GM19438 (cell line): ENCODE results near the gene MRPL14.

Experiments
- ATAC-seq: cut with Tn5 transposase; IDR thresholded peaks from one replicate; pipeline ENCODE4 v1.9.1; 2021; ENCODE audit warnings: low read depth; ENCODE audit not compliant: unreplicated experiment

MRPL14 gene

DNA sequence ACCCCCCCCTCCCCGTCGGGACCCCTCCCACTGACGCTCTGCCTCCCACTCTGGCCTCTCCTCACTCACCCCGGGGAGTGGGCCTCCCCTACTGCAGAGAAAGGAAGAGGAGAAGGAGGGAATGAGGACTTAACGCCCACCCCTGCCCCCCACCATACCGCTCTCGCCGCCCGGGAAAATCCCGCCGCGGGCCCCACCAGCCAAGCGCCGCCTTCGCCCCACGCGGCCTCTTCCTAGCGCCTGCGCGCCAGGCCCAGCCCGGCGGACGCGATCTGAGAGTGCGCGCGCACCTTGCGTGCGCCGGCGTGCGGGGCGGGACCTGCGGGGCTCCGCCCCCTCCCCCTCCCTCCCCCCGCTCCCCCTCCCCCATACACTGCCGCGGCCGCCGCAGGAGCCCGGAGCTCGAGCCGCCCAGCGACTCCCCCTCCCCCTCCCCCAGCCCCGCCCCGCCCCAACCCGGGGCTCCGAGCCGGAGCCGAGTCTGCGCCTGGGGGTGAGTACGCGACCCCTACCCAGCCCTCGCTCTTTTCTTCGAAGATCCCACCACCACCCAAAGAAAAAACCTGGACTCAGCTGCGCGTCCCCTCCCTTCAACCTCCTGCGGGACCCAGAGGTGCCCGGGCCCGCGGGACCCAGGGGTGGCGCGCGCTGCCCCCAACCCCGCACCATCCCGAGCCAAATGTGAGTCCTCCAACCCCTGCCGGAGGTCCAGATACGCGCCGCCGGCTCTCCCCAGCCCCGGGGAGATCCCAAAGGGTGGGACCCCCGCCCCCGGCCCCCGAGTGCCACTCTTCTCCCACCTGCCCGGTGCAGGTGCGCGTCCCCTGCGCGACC lies at the start of gene MRPL14, which contains the start of gene TMEM63B:
Gene MRPL14, minus strand, starts transcription at position 267 of the 834 bp plus-strand sequence. CDS start 10,841 bp downstream, outside the sequence.
Gene TMEM63B, plus strand, starts transcription at position 369 of the 834 bp plus-strand sequence. CDS start 7,031 bp downstream, outside the sequence.
- peak; percentile 69 for ATAC-seq

DNA sequence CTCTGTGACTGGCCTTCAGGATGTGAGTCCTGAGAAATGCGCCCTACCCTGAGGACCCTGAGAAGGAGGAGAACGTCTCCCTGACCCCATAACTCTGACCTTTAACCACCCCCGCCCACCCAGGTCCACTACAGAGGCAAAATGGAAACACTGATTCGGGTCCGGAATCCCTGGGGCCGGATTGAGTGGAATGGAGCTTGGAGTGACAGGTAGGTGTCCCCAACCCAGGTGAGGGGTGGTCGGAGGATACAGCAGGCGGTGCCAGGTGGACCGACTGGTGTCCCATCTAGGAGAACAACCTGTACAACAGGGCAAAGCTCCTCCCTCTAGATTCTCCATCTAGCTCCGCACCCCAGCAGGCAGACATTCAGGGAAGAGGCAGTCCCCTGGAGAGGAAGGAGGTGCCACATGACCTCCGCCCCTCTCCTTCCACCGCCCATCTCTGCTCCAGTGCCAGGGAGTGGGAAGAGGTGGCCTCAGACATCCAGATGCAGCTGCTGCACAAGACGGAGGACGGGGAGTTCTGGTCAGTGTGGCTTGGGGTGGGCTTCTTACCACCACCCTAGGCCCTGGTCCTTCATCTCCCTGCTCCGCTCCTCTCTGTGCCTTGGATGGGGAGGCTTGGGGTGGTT lies 49.0 kb upstream of the MRPL14 start:
- no peak for ATAC-seq

DNA sequence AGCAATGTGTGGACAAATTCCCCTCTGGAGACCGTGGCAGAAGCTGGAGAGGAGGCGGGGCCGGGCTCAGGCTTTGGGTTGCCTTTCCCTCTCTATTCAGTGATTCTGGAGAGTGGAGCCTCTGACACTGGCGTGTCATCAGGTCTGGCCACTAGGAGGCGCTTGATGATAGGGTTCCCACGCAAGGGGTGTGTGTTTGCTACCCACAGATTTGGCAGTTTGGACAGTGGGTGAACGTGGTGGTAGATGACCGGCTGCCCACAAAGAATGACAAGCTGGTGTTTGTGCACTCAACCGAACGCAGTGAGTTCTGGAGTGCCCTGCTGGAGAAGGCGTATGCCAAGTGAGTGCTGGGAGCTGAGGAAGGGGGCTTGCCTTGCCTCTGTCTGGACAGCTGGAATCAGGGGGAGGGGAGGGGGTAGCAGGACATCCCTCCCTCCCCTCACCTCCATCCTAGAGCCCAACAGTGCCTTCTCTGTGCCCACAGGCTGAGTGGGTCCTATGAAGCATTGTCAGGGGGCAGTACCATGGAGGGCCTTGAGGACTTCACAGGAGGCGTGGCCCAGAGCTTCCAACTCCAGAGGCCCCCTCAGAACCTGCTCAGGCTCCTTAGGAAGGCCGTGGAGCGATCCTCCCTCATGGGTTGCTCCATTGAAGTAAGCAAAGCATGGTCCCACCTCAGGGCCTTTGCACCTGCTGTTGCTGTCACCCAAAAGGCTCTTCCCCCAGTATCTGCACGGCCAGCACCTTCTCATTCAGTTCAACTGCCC lies 45.7 kb upstream of the MRPL14 start:
- peak; percentile 51 for ATAC-seq

DNA sequence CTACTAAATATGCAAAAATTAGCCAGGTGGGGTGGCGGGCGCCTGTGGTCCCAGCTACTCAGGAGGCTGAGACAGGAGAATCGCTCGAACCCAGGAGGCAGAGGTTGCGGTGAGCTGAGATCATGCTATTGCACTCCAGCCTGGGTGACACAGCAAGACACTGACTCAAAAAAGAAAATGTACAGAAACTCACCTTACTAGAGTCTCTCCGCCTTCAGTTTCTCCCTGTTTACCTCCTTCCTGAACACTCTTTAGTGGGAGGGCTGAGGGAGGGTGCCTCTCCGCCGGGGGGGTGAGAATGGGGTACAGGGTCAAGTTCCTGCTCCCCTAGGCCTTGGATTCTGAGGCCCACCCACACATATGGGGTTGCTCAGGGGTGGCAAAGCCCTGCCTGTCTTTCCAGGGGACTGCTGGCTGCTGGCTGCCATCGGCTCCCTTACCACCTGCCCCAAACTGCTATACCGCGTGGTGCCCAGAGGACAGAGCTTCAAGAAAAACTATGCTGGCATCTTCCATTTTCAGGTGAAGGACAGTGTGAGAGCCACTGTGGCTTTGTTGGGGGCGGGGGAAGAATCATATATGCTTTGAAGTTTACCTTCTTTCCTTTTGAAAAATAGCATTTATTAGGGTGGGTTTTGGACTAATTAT lies 44.8 kb upstream of the MRPL14 start:
- ATAC-seq = no peak

GRCh38 chr6:44169886-44170570 lies 42.8 kb upstream of the MRPL14 start:
- ATAC-seq = no peak

GRCh38 chr6:44169154-44169553 lies 41.9 kb upstream of the MRPL14 start:
- ATAC-seq = no peak

DNA sequence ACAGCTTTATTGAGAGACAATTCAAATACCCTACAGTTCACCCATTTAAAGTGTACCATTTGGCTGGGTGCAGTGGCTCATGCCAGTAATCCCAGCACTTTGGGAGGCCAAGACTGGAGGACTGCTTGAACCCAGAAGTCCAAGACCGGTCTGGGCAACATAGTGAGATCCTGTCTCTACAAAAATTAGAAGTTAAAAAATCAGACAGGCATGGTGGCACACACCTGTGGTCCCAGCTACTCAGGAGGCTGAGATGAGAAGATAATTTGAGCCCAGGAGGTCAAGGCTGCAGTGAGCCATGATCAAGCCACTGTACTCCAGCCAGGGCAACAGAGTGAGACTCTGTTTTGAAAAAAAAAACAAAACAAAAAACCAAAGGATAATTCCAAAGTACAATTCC lies 40.3 kb upstream of the MRPL14 start:
- ATAC-seq = no peak

- ATAC-seq = no peak
Observed at GRCh38 chr6:44166591-44167184, 39.4 kb upstream of the MRPL14 start.

DNA sequence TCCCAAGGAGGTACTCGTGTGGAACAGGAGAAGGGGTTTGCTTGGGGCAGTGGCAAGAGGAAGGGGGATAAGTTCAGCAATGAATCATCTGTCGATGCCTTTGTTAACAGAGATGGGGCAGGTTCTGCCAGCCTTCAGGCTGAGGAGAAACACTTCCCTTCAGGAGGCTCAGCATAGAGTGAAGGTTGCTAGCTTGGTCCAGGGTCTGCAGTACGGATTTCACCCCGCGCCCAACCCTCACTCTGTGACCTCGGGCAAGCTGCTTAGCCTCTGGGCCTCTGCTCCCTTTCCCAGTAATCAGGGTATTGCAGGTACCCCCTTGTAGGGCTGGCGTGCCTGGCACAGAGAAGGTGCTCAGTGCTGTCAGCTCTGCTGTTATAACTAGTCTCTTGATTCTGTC lies 38.9 kb upstream of the MRPL14 start:
- no peak for ATAC-seq

DNA sequence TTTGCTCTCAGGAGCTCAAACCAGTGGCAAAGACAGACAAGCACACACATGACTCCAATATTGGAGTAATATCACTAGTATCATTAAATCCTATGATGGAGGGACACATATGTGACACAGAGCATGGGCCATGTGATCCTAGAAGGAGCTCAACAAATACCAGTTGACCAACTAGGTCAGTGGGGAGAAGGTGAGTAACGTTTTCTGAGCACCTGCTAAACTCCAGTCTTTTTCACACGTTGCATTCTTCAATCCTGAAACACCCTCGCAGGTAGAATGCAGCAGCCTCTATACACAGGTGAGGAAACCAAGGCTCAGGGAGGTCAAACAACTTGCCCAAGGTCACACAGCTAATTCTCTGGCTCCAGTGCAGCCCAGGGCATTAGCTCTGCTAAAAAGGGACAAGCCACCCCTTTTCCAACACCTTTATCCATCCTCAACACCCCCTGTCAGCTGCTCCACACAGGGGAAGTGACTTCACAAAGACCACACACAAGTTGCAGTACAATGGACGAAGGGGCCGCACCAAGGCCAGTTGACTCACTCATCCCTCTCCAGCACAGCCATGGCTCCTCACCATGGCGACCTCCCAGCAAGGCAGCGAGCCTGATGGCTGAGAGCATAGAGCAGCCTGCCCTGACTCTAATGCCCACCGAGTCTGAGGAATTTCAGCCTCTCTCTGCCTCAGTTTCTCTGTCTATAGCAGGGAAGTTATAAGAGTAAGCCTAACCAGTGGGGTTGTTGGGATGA lies 35.8 kb upstream of the MRPL14 start:
- ATAC-seq = no peak

DNA sequence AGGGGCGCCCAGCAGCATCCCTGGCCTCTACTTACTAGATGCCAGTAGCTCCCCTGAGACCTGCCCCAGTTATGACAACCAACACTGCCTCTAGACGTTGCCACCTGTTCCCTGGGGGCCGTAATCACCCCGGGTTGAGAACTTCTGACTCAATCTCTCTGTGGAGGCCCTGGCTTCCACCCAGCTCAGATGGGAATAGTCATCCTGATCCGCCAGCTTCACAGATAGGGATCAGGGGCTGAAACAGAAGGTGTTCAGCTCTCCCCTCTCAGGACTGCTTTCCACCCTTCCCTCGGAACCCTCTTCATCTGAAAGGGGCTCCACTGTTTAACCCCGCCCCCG lies 34.7 kb upstream of the MRPL14 start:
- no peak for ATAC-seq

GRCh38 chr6:44158770-44159228 lies 31.5 kb upstream of the MRPL14 start, which contains the start of gene CAPN11:
TSS of gene CAPN11 (plus strand) at chr6:44158820. CDS start at chr6:44158849, 29 bp downstream.
- ATAC-seq = no peak

DNA sequence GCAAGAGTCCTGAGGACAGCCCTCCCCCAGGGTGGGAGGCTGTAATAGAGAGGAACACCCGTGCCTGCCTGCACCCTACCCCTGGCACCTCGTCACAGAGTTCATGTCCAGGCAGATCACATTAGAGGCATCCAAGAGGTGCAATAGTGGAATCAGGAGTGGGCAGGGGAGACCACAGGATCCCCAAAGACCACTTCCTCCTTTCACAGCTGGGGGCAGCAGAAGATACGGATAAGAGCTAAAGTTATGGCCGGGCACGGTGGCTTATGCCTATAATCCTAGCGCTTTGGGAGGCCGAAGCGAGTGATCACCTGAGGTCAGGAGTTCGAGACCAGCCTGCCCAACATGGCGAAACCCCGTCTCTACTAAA lies 29.9 kb upstream of the MRPL14 start:
- no peak for ATAC-seq

DNA sequence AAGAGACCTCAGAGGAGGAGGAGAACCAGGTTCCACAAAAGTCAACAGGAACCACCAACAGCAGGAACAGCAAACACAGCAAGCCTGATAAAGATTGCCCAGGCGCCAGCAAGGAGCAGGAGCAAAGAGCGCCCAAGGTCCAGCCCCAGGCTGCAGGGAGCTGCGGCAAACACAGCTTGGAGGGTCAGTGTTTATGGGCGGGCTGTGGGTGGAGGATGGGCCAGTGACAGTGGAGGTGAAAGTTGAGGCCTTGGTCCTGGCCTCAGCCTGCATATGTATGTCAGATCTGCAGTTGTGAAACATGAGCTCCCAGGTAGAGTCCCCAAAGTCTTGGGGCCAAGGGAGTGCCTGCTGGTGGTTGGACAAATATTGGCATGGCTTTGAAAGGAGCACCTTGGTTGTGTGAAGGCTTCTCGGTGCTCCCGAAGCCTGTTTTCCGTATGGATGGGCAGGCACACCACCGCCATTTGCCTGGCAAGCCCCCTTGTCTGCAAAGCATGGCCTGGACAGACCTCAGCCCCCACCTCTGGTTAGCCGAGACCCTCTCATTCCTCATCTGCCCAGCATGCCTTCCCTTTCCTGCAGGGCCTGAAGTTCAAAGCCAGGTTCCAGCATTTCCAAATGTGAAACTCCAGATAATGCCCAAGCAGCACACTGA lies 29.4 kb upstream of the MRPL14 start:
- no peak for ATAC-seq

GRCh38 chr6:44154067-44154466 lies 26.8 kb upstream of the MRPL14 start:
- no peak for ATAC-seq

DNA sequence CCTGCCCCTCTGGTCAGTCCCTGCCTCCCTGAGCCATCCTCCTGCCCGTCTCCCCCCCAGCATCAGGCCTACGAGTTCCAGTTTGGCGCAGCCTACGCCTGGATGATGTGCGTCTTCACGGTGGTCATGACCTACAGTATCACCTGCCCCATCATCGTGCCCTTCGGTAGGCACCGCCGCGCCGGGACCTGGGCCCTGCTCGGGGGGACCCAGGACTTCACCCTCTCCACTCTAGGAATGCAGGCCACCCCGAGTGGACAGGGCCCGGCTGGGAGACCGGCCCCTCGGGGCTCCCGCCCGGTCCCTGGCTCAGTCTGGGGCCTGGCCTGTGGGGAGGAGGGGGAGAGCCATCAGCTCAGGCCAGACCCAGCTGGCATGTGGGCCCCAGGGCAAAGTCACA lies 25.3 kb upstream of the MRPL14 start:
- ATAC-seq = no peak

DNA sequence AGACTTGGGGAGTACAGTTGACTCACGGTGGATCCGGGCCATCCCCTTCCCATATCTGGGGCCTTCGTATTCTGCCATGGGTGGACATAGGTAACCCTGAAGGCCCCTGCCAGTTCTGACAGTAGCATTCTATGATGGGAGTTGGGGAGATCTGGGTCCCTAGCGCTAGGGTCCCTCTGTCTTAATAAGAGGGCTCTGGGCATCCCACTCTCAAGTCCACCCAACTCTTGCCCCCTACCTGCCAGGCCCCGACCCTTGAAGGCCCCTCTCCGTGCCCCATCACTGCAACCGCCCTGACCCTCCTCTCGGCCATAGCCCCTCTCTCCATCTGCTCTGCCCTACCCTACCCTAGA lies 24.8 kb upstream of the MRPL14 start:
- no peak for ATAC-seq

GRCh38 chr6:44151348-44152108 lies 24.3 kb upstream of the MRPL14 start:
- ATAC-seq = no peak
